ENCODE data around the gene TMEM219. TPM values are rescaled to one million over a fixed set of nuclear protein-coding genes. Genes with fewer than 3 reads are reported as not detected.

Gene TMEM219
- polyA plus RNA-seq, 1 of the 3 experiments (the other 2 are of a cell fraction), result 101 TPM

DNA sequence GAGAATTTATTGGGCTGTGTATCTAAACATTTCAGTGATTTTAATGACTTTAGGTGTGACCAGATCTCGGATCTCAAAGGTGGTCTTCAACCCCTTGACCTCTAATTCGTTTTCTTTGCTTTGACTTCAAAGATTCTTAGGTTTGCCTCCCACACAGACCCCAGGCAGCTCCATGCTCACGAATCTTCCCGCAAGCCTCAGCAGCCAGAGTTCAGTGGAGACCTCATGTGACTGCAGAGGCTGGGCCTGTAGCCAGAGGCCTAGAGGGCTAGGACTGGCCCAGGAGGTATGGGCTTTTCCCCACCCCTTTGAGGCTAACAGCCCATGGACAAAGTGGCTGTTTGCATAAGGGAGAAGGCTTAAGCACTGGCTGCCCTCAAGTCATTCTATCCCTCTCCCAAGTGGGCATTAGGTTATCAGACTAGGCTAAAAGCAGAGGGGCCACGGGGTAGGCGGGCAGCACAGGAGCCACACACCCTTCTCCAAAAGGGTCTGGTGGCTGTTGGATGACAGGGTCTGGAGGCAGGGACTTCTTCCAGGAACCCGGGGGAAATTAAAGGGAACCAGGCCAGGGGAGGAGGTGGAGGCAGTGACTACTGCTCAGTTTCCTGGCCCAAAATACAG lies 30.6 kb downstream of the TMEM219 start (continued):
- TF ChIP-seq, protein P1, sequence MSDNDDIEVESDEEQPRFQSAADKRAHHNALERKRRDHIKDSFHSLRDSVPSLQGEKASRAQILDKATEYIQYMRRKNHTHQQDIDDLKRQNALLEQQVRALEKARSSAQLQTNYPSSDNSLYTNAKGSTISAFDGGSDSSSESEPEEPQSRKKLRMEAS (IDR thresholded peaks at IDR 0.05; ENCODE audit: low read depth), result no peak
- TF ChIP-seq EZH2phosphoT487 (IDR thresholded peaks at IDR 0.05; ENCODE audit: borderline replicate concordance, low read depth) (no peak), RAD21 (IDR thresholded peaks at IDR 0.05; ENCODE audit: low read length) (no peak)
- TF ChIP-seq, protein P2, sequence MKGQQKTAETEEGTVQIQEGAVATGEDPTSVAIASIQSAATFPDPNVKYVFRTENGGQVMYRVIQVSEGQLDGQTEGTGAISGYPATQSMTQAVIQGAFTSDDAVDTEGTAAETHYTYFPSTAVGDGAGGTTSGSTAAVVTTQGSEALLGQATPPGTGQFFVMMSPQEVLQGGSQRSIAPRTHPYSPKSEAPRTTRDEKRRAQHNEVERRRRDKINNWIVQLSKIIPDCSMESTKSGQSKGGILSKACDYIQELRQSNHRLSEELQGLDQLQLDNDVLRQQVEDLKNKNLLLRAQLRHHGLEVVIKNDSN (IDR thresholded peaks at IDR 0.05; ENCODE audit: borderline replicate concordance, low read depth), result no peak

DNA sequence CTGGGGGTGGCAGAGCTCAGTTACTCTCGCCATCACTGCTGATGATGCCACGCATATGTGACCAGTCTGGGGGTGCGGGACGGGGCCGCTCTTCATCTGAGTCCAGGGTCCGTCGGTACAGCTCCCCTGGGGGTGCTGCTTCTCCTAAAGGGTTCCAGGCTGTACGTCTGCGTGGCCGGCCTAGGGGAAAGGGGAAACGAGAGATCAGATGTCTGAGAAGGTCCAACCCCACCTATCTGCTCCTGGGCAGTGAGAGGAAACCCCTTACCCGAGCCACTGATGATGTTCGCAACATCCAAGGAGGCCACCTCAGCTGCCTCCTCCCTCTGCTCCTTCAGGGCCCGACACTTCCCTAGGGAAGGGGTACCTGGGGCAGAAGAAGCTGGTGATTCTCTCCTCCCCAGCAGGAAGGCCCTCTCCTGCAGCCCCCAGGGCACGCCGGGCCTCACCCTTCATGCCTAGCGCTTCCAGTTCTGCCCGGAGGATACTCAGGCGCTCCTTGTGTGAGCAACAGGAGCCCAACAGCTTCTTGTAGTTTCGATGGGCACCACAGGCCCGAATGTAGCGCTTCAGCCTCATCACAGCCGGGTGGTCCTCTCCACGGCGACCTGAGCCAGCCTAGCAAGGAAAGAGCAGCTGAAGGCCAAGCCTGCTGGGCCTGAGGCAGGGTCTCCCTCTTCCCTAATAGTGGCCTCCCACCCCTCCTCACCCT lies 31.5 kb downstream of the TMEM219 start:
- Histone ChIP-seq H3F3A (replicated peaks; ENCODE audit: insufficient read depth) (peaks cover 10% of the 10 kb centered on the region), H3K4me2 (no peak overlapping the region), H3K4me3 (ENCODE audit: low read depth in 2 of 2, low read length in 1 of 2) (no peak overlapping the region), H3K36me3 (replicated peaks in 1 of 2; ENCODE audit: control insufficient read depth in 1 of 2, insufficient read depth in 2 of 2, low read length in 1 of 2) (peaks cover 0 to 51% of the 10 kb centered on the region in 2 experiments), H3K9me3 (no peaks in the 10 kb centered on the region), H3K79me2 (ENCODE audit: insufficient read depth) (peaks cover 19% of the 10 kb centered on the region; the same call in 1 of the 2 replicates), H2AFZ (ENCODE audit: low read depth) (no peak overlapping the region), H4K20me1 (ENCODE audit: insufficient read depth) (no peaks in the 10 kb centered on the region), H3K27ac (ENCODE audit: low read depth in 2 of 2, low read length in 1 of 2) (no peak overlapping the region), H3K9ac (no peak overlapping the region), H3K27me3 (ENCODE audit: insufficient read depth) (no peaks in the 10 kb centered on the region), H3K9me2 (no peaks in the 10 kb centered on the region), H3K4me1 (ENCODE audit: control insufficient read depth in 1 of 2, insufficient read depth in 2 of 2, low read depth in 1 of 2, low read length in 1 of 2) (peaks cover 0 to 14% of the 10 kb centered on the region in 2 experiments; a peak in 1 of 4 replicates)
- ChIA-PET CTCF (interaction anchor here (1.0 to 2.4 kb wide), 3 partner anchors 12 to 145 kb away, joined by 3 to 7 read pairs (median 6); partner anchors contain the start of gene TLCD3B), POLR2A (interaction anchor here (0.5 to 1.1 kb wide), 2 partner anchors 10 to 20 kb away, joined by 3 read pairs; no protein-coding TSS in a partner anchor)
- TF ChIP-seq, protein P3, sequence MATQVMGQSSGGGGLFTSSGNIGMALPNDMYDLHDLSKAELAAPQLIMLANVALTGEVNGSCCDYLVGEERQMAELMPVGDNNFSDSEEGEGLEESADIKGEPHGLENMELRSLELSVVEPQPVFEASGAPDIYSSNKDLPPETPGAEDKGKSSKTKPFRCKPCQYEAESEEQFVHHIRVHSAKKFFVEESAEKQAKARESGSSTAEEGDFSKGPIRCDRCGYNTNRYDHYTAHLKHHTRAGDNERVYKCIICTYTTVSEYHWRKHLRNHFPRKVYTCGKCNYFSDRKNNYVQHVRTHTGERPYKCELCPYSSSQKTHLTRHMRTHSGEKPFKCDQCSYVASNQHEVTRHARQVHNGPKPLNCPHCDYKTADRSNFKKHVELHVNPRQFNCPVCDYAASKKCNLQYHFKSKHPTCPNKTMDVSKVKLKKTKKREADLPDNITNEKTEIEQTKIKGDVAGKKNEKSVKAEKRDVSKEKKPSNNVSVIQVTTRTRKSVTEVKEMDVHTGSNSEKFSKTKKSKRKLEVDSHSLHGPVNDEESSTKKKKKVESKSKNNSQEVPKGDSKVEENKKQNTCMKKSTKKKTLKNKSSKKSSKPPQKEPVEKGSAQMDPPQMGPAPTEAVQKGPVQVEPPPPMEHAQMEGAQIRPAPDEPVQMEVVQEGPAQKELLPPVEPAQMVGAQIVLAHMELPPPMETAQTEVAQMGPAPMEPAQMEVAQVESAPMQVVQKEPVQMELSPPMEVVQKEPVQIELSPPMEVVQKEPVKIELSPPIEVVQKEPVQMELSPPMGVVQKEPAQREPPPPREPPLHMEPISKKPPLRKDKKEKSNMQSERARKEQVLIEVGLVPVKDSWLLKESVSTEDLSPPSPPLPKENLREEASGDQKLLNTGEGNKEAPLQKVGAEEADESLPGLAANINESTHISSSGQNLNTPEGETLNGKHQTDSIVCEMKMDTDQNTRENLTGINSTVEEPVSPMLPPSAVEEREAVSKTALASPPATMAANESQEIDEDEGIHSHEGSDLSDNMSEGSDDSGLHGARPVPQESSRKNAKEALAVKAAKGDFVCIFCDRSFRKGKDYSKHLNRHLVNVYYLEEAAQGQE (IDR thresholded peaks at IDR 0.05; ENCODE audit: low read depth, low read length), result no peak
- TF ChIP-seq, protein P4, sequence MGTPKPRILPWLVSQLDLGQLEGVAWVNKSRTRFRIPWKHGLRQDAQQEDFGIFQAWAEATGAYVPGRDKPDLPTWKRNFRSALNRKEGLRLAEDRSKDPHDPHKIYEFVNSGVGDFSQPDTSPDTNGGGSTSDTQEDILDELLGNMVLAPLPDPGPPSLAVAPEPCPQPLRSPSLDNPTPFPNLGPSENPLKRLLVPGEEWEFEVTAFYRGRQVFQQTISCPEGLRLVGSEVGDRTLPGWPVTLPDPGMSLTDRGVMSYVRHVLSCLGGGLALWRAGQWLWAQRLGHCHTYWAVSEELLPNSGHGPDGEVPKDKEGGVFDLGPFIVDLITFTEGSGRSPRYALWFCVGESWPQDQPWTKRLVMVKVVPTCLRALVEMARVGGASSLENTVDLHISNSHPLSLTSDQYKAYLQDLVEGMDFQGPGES (IDR thresholded peaks at IDR 0.05; ENCODE audit: low read depth, low read length), result no peak
- no peak for TF ChIP-seq TCF12 (IDR thresholded peaks at IDR 0.05)
- TF ChIP-seq, protein P5, sequence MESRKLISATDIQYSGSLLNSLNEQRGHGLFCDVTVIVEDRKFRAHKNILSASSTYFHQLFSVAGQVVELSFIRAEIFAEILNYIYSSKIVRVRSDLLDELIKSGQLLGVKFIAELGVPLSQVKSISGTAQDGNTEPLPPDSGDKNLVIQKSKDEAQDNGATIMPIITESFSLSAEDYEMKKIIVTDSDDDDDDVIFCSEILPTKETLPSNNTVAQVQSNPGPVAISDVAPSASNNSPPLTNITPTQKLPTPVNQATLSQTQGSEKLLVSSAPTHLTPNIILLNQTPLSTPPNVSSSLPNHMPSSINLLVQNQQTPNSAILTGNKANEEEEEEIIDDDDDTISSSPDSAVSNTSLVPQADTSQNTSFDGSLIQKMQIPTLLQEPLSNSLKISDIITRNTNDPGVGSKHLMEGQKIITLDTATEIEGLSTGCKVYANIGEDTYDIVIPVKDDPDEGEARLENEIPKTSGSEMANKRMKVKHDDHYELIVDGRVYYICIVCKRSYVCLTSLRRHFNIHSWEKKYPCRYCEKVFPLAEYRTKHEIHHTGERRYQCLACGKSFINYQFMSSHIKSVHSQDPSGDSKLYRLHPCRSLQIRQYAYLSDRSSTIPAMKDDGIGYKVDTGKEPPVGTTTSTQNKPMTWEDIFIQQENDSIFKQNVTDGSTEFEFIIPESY (IDR thresholded peaks at IDR 0.05; ENCODE audit: borderline replicate concordance, low read depth), result no peak
- no peak for TF ChIP-seq FOXJ3 (CRISPR knock-in tag; IDR thresholded peaks at IDR 0.05)
- no peak for TF ChIP-seq JUND (IDR thresholded peaks at IDR 0.05)
- no peak for TF ChIP-seq EP300 (IDR thresholded peaks at IDR 0.05; ENCODE audit: borderline replicate concordance in 1 of 2, low read depth in 1 of 2, low read length in 1 of 2)
- TF ChIP-seq YY1 (IDR thresholded peaks at IDR 0.05; ENCODE audit: low read depth), result no peak
- TF ChIP-seq, protein P6, sequence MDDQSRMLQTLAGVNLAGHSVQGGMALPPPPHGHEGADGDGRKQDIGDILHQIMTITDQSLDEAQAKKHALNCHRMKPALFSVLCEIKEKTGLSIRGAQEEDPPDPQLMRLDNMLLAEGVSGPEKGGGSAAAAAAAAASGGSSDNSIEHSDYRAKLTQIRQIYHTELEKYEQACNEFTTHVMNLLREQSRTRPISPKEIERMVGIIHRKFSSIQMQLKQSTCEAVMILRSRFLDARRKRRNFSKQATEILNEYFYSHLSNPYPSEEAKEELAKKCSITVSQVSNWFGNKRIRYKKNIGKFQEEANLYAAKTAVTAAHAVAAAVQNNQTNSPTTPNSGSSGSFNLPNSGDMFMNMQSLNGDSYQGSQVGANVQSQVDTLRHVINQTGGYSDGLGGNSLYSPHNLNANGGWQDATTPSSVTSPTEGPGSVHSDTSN (IDR thresholded peaks at IDR 0.05), result no peak
- no peak for TF ChIP-seq CHD2 (IDR thresholded peaks at IDR 0.05; ENCODE audit: low read length, partially characterized antibody)
- TF ChIP-seq TEAD4 (IDR thresholded peaks at IDR 0.05; ENCODE audit: borderline replicate concordance, insufficient read depth), result no peak
- no peak for TF ChIP-seq ELF1 (IDR thresholded peaks at IDR 0.05)
- WGBS (ENCODE audit: low lambda C conversion rate), result 88% methylated on average over 12 of the region's 25 CpGs
- no peak for DNase-seq

All from SK-N-SH (cell line).